Endothelial cell of umbilical vein (primary cell): ENCODE measurements around the gene RAB8A. TPM values are rescaled to one million over a fixed set of nuclear protein-coding genes. Genes with fewer than 3 reads are reported as not detected.

Experiments used
- BruUV-seq: library from RNA; stranded (reverse); fragments of 400-500 nt; replicated peaks from 2 replicates; lab custom pipeline; 2021; lab: Mats Ljungman, UMichigan
- CTCF ChIA-PET: fragments of 300-600, 350-600 bp; sonication (Branson Sonifier 250); formaldehyde crosslinking; loops from one replicate; lab custom pipeline; 2021; ENCODE audit warnings: antibody characterized with exemption, inconsistent platforms; lab: Charles Lee
- POLR2A ChIA-PET: fragments of 300-600, 350-600 bp; sonication (Branson Sonifier 250); formaldehyde crosslinking; loops from one replicate; lab custom pipeline; 2021; ENCODE audit warnings: antibody characterized with exemption, inconsistent platforms; lab: Charles Lee
- DNase-seq: peaks from one replicate; pipeline ENCODE4 v3.0.0-alpha.2; 2011; ENCODE audit warnings: low read depth, low spot score
- FAIRE-seq: peaks from 2 replicates; lab custom pipeline; 2011; peaks lifted over from hg19 to GRCh38; lab: Jason Lieb, UNC
- H2AFZ ChIP-seq: 2 replicates; pipeline ENCODE4 v1.6.0; 2012; ENCODE audit warnings: low read depth, low read length, control low read depth, inconsistent platforms
- H3K27ac ChIP-seq: 2 replicates; pipeline ENCODE4 v1.5.1; 2011; ENCODE audit warnings: low read depth, mild to moderate bottlenecking, control low read depth, low read length, moderate library complexity; ENCODE audit not compliant: insufficient read depth
- H3K27me3 ChIP-seq, 2 experiments: 2 replicates each; pipeline versions ENCODE4 v1.6.0 to v1.6.1; 2011; ENCODE audit warnings: low read length in 2 of 2, mixed read lengths in 1 of 2; ENCODE audit not compliant: control insufficient read depth in 2 of 2, insufficient read depth in 2 of 2
- H3K36me3 ChIP-seq, 2 experiments: 2 replicates in 1 of 2; 3 replicates in 1 of 2; pipeline ENCODE4 v1.5.1; 2011; ENCODE audit warnings: low read length in 2 of 2, mild to moderate bottlenecking in 1 of 2, moderate library complexity in 1 of 2; ENCODE audit not compliant: control insufficient read depth in 2 of 2, insufficient read depth in 2 of 2; ENCODE audit errors: extremely low read depth in 1 of 2
- H3K4me1 ChIP-seq: 3 replicates; pipeline ENCODE4 v1.5.1; 2011; ENCODE audit warnings: mild to moderate bottlenecking, low read length; ENCODE audit not compliant: control insufficient read depth, insufficient read depth; ENCODE audit errors: extremely low read depth
- H3K4me2 ChIP-seq: 2 replicates; pipeline ENCODE4 v1.6.1; 2011; ENCODE audit warnings: low read length, control low read depth, mixed read lengths; ENCODE audit not compliant: insufficient read depth
- H3K4me3 ChIP-seq, 3 experiments: fragments of 200-600 bp in 1 of 3; sonication (generic), shearing (Covaris generic) in 1 of 3; replicated peaks in 1 of 3; 2 replicates each; pipeline ENCODE4 v1.5.1; 2011 to 2016; ENCODE audit warnings: control low read depth in 3 of 3, low read length in 3 of 3, mild to moderate bottlenecking in 2 of 3, inconsistent platforms in 1 of 3, low read depth in 1 of 3, moderate library complexity in 1 of 3; ENCODE audit not compliant: insufficient read depth in 1 of 3
- H3K79me2 ChIP-seq: 2 replicates; pipeline ENCODE4 v1.6.0; 2012; ENCODE audit warnings: low read length, inconsistent platforms; ENCODE audit not compliant: control insufficient read depth, insufficient read depth
- H3K9ac ChIP-seq: replicated peaks from 2 replicates; pipeline ENCODE3; 2011; ENCODE audit warnings: low read length, control low read depth; ENCODE audit not compliant: insufficient read depth; ENCODE audit errors: extremely low read depth
- H3K9me1 ChIP-seq: replicated peaks from 3 replicates; pipeline ENCODE4 v1.6.0; 2011; ENCODE audit warnings: mild to moderate bottlenecking, low read length; ENCODE audit not compliant: control insufficient read depth, insufficient read depth; ENCODE audit errors: extremely low read depth
- H3K9me3 ChIP-seq: replicated peaks from 2 replicates; pipeline ENCODE4 v1.5.1; 2012; ENCODE audit warnings: low read length, inconsistent platforms; ENCODE audit not compliant: control insufficient read depth, insufficient read depth
- H4K20me1 ChIP-seq: replicated peaks from 2 replicates; pipeline ENCODE3; 2011; ENCODE audit warnings: mild to moderate bottlenecking, low read length; ENCODE audit not compliant: control insufficient read depth, insufficient read depth; ENCODE audit errors: extremely low read depth
- CTCF ChIP-seq, 2 donors: IDR thresholded peaks; 1 replicate in 1 of 2; 2 replicates in 1 of 2; pipeline ENCODE4 v1.5.1; 2011; ENCODE audit warnings: low read length in 2 of 2, mild to moderate bottlenecking in 2 of 2, moderate library complexity in 2 of 2, control low read depth in 1 of 2, inconsistent platforms in 1 of 2, low read depth in 1 of 2; ENCODE audit not compliant: insufficient read depth in 1 of 2; ENCODE audit errors: extremely low read depth in 1 of 2
- EZH2 ChIP-seq: IDR thresholded peaks from 2 replicates; pipeline ENCODE4 v1.6.1; 2012; ENCODE audit warnings: borderline replicate concordance, low read depth, mild to moderate bottlenecking, moderate library complexity, low read length, inconsistent platforms; ENCODE audit not compliant: severe bottlenecking
- FOS ChIP-seq: IDR thresholded peaks from 2 replicates; pipeline ENCODE4 v1.6.1; 2011; ENCODE audit warnings: mild to moderate bottlenecking, low read length, moderate library complexity, borderline replicate concordance; ENCODE audit not compliant: insufficient read depth
- GATA2 ChIP-seq: IDR thresholded peaks from 2 replicates; pipeline ENCODE4 v1.7.0; 2011; ENCODE audit warnings: low read depth, mild to moderate bottlenecking, moderate library complexity, mixed read lengths, low read length; ENCODE audit not compliant: insufficient read length, insufficient read depth
- JUN ChIP-seq: IDR thresholded peaks from 2 replicates; pipeline ENCODE4 v1.6.1; 2011; ENCODE audit warnings: borderline replicate concordance, low read depth; ENCODE audit not compliant: insufficient read length, insufficient read depth
- MYC ChIP-seq: IDR thresholded peaks from one replicate; pipeline ENCODE4 v1.6.1; 2011; ENCODE audit warnings: mild to moderate bottlenecking, low read depth, low read length
- POLR2A ChIP-seq: IDR thresholded peaks from 2 replicates; pipeline ENCODE4 v1.6.1; 2012; ENCODE audit warnings: low read depth, mild to moderate bottlenecking, control low read depth, low read length
- POLR2AphosphoS5 ChIP-seq: IDR thresholded peaks from 2 replicates; pipeline ENCODE4 v1.6.1; 2012; ENCODE audit warnings: low read depth, mild to moderate bottlenecking, control low read depth, low read length, moderate library complexity; ENCODE audit not compliant: insufficient read depth
- dilution Hi-C: fragments of 300-500 bp; cut with MboI; formaldehyde crosslinking; loops from one replicate; pipeline ENCODE4 v1.15.0; 2019; ENCODE audit warnings: low sequenced_read_pairs; ENCODE audit not compliant: extremely low pct_ligation_motif_present
- intact Hi-C: fragments of 100-400 bp; cut with micrococcal nuclease; formaldehyde crosslinking; loops from one replicate; pipeline ENCODE4 v1.10.0; 2022
- polyA plus RNA-seq, 4 experiments: library from polyadenylated mRNA; depleted of rRNA in 3 of 4; stranded (reverse) in 3 of 4; unstranded in 1 of 4; fragments of >200 nt; gene quantifications; 2 replicates each; pipeline versions ENCODE4 v1.2.1 to v1.2.3, GENCODE V29; 2011 to 2012; ENCODE audit warnings: missing spikeins in 1 of 4
- total RNA-seq: library from RNA; stranded (reverse); gene quantifications from 2 replicates; pipeline ENCODE4 v1.2.3, GENCODE V29; 2021
- TF ChIP-seq, protein P1 (sequence below): IDR thresholded peaks from 2 replicates; pipeline ENCODE4 v1.6.1; 2011; ENCODE audit not compliant: insufficient read depth, insufficient read length

Gene RAB8A
- total and polyA plus RNA-seq, 2 donors (not counting 3 experiments of a cell fraction or from before 2014, with no cell fraction given): 81.5 to 107 TPM

GRCh38 chr19:16134510-16134909 is 22.8 kb downstream of the RAB8A start:
- Histone ChIP-seq H2AFZ (no peak overlapping the region), H3K9me1 (no peaks in the 10 kb centered on the region), H3K27me3 (no peaks in the 10 kb centered on the region), H3K9ac (no peak overlapping the region), H3K79me2 (no peaks in the 10 kb centered on the region), H3K4me3 (no peak overlapping the region), H4K20me1 (no peaks in the 10 kb centered on the region), H3K9me3 (no peaks in the 10 kb centered on the region), H3K27ac (no peak overlapping the region), H3K4me2 (no peak overlapping the region), H3K4me1 (no peaks in the 10 kb centered on the region), H3K36me3 (peaks cover 11 to 20% of the 10 kb centered on the region in 2 experiments)
- no peak for FAIRE-seq
- no TSS peak for BruUV-seq
- TF ChIP-seq JUN (no peak), GATA2 (no peak), MYC (no peak), CTCF (IDR thresholded peaks at IDR 0.05; ENCODE audit: extremely low read depth in 1 of 2, insufficient read depth in 1 of 2, low read depth in 1 of 2, low read length in 2 of 2) (no peak), EZH2 (no peak), POLR2A (no peak), POLR2AphosphoS5 (no peak), FOS (no peak)
- TF ChIP-seq, protein P1, sequence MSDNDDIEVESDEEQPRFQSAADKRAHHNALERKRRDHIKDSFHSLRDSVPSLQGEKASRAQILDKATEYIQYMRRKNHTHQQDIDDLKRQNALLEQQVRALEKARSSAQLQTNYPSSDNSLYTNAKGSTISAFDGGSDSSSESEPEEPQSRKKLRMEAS: no peak
- DNase-seq: no peak
- intact Hi-C loops (no loop called here), dilution Hi-C loops (no loop called here)
- ChIA-PET POLR2A (no interaction called here), CTCF (interaction anchor here (1.2 kb wide), 1 partner anchor 93 kb away, joined by 4 read pairs; no protein-coding TSS in a partner anchor)
